Uterus (tissue), 2 donors: ENCODE data around the gene EIF4A2.

Experiments used
- POLR2A ChIP-seq, 2 donors: fragments of 450-650 bp; IDR thresholded peaks; one replicate each; pipeline ENCODE4 v1.6.1; 2016; ENCODE audit warnings: antibody characterized with exemption in 2 of 2, mild to moderate bottlenecking in 1 of 2, moderate library complexity in 1 of 2
- TF ChIP-seq, protein P1 (sequence below), 4 experiments: fragments of 200-600 bp in 2 of 4; fragments of 450-650 bp in 2 of 4; sonication (generic) in 2 of 4; IDR thresholded peaks; one replicate each; pipeline ENCODE4 v1.5.1; 2016 to 2019; ENCODE audit warnings: antibody characterized with exemption in 4 of 4, mild to moderate bottlenecking in 2 of 4, moderate library complexity in 1 of 4

DNA sequence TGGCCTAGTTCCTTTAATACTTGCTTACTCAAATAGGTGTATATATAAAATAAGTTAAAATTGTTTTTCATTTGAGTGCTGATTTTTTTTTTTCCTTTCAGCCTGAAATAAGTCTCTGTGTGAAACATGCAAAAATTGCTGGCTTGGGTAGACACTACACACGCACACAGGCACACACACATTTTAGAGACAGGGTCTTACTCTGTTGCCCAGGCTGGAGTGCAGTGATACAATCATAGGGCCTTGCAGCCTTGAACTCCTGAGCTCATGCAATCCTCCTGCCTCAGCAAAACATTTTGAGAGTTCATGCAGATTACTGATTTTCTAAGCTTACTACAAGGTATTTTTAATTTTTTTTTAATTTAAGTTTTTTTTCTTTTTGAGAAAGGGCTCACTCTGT lies 35.6 kb downstream of the EIF4A2 start:
- TF ChIP-seq, protein P1, sequence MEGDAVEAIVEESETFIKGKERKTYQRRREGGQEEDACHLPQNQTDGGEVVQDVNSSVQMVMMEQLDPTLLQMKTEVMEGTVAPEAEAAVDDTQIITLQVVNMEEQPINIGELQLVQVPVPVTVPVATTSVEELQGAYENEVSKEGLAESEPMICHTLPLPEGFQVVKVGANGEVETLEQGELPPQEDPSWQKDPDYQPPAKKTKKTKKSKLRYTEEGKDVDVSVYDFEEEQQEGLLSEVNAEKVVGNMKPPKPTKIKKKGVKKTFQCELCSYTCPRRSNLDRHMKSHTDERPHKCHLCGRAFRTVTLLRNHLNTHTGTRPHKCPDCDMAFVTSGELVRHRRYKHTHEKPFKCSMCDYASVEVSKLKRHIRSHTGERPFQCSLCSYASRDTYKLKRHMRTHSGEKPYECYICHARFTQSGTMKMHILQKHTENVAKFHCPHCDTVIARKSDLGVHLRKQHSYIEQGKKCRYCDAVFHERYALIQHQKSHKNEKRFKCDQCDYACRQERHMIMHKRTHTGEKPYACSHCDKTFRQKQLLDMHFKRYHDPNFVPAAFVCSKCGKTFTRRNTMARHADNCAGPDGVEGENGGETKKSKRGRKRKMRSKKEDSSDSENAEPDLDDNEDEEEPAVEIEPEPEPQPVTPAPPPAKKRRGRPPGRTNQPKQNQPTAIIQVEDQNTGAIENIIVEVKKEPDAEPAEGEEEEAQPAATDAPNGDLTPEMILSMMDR (IDR thresholded peaks at IDR 0.05) = no peak
- TF ChIP-seq POLR2A (IDR thresholded peaks at IDR 0.05) = no peak
